Stimulated activated CD4-positive, alpha-beta T cell treated with anti-CD3 and anti-CD28 coated beads, Interleukin-4, amount 100 ng/mL, for 24 hours (primary cell): ENCODE data around the gene PTCRA.
"Not testable (repeated sequence)": the region's sequence is repeated elsewhere in the genome, so short reads cannot be mapped to it uniquely, and the experiment has no call there.

Experiments
- DNase-seq: peaks from one replicate; pipeline ENCODE4 v3.0.0-alpha.2; 2020

PTCRA gene

GRCh38 chr6:42904467-42904866, 11.4 kb upstream of the PTCRA start:
- no peak for DNase-seq

- DNase-seq, result no peak
These were observed 8.5 kb upstream of the PTCRA start for GRCh38 chr6:42907336-42907735.

GRCh38 chr6:42909835-42910234, 6.0 kb upstream of the PTCRA start:
- no peak for DNase-seq

- no peak for DNase-seq
These were observed 4.5 kb upstream of the PTCRA start for GRCh38 chr6:42911171-42912021.

- DNase-seq, result no peak
These were observed 1.3 kb upstream of the PTCRA start for GRCh38 chr6:42914546-42914945.

GRCh38 chr6:42916288-42916687, 435 bp downstream of the PTCRA start:
- DNase-seq, result no peak

- no peak for DNase-seq
These were observed 5.9 kb downstream of the PTCRA start for GRCh38 chr6:42921801-42922200.

- DNase-seq, result no peak
These were observed 7.8 kb downstream of the PTCRA start for GRCh38 chr6:42923666-42924065.

GRCh38 chr6:42925248-42925857, 9.5 kb downstream of the PTCRA start:
- no peak for DNase-seq

GRCh38 chr6:42928986-42929820, 13.3 kb downstream of the PTCRA start, which contains the start of gene CNPY3:
Gene CNPY3, plus strand, starts transcription at chr6:42929480. Its CDS starts 91 bp downstream, at chr6:42929571.
- DNase-seq, result peak; percentile 94

GRCh38 chr6:42929821-42930360, 14.0 kb downstream of the PTCRA start:
- DNase-seq, result peak; percentile 69

GRCh38 chr6:42932412-42932811, 16.6 kb downstream of the PTCRA start:
- DNase-seq, result no peak

- no peak for DNase-seq
These were observed 17.4 kb downstream of the PTCRA start for GRCh38 chr6:42933205-42933604.

GRCh38 chr6:42935322-42935721, 19.5 kb downstream of the PTCRA start:
- no peak for DNase-seq

GRCh38 chr6:42936398-42936797, 20.5 kb downstream of the PTCRA start:
- DNase-seq, result no peak

- DNase-seq, result no peak
These were observed 21.9 kb downstream of the PTCRA start for GRCh38 chr6:42937548-42938427.

GRCh38 chr6:42938428-42938796, 22.6 kb downstream of the PTCRA start:
- no peak for DNase-seq

GRCh38 chr6:42938987-42939809, 23.3 kb downstream of the PTCRA start:
- DNase-seq, result no peak

GRCh38 chr6:42939810-42940167, 23.9 kb downstream of the PTCRA start:
- DNase-seq, result no peak

GRCh38 chr6:42940493-42941045, 24.7 kb downstream of the PTCRA start:
- DNase-seq, result no peak

GRCh38 chr6:42941356-42941755, 25.5 kb downstream of the PTCRA start:
- DNase-seq, result not testable (repeated sequence)
